Measurements from ENCODE around the gene GVQW3.

The GVQW3 gene

GRCh38 chr11:76380977-76381719 is at the start of gene GVQW3, which contains the start of gene THAP12:
Gene GVQW3 (plus strand): TSS chr11:76381323. CDS start chr11:76381829, 506 bp downstream.
Gene THAP12 (minus strand): TSS chr11:76381132. CDS start chr11:76380836, 296 bp downstream.
- Mint-ChIP-seq H3K27me3 (no peaks in the 10 kb centered on the region), H3K4me1 (peaks cover 67% of the 10 kb centered on the region), H3K36me3 (no peaks in the 10 kb centered on the region), H3K27ac (peak within 1 kb of the TSS; percentile 76), H3K4me3 (peak within 1 kb of the TSS; percentile 90), H3K9me3 (no peaks in the 10 kb centered on the region)
- peak; percentile 96 for ATAC-seq

GRCh38 chr11:76334826-76335389 is 46.2 kb upstream of the GVQW3 start:
- no peak overlapping the region for H3K4me3 Mint-ChIP-seq
- H3K9me3 Mint-ChIP-seq: peaks cover 25% of the 10 kb centered on the region
- H3K4me1 Mint-ChIP-seq: peaks cover 6% of the 10 kb centered on the region
- no peak for ATAC-seq
- no peaks in the 10 kb centered on the region for H3K27me3 Mint-ChIP-seq
- no peak overlapping the region for H3K27ac Mint-ChIP-seq
- peaks cover 13% of the 10 kb centered on the region for H3K36me3 Mint-ChIP-seq

GRCh38 chr11:76335842-76336241 is 45.3 kb upstream of the GVQW3 start:
- peaks cover 25% of the 10 kb centered on the region for H3K9me3 Mint-ChIP-seq
- H3K4me1 Mint-ChIP-seq: peaks cover 6% of the 10 kb centered on the region
- no peak overlapping the region for H3K4me3 Mint-ChIP-seq
- peaks cover 13% of the 10 kb centered on the region for H3K36me3 Mint-ChIP-seq
- ATAC-seq: no peak
- no peak overlapping the region for H3K27ac Mint-ChIP-seq
- H3K27me3 Mint-ChIP-seq: no peaks in the 10 kb centered on the region

GRCh38 chr11:76336597-76336996 is 44.5 kb upstream of the GVQW3 start:
- peaks cover 25% of the 10 kb centered on the region for H3K9me3 Mint-ChIP-seq
- ATAC-seq: peak; percentile 31

GRCh38 chr11:76337469-76337868 is 43.7 kb upstream of the GVQW3 start:
- Mint-ChIP-seq H3K4me1 (peaks cover 6% of the 10 kb centered on the region), H3K27ac (no peak overlapping the region), H3K4me3 (no peak overlapping the region), H3K9me3 (peaks cover 25% of the 10 kb centered on the region), H3K27me3 (no peaks in the 10 kb centered on the region), H3K36me3 (peaks cover 13% of the 10 kb centered on the region)
- ATAC-seq: no peak

More at GRCh38 chr11:76336597-76336996, 44.5 kb upstream of the GVQW3 start:
- Mint-ChIP-seq H3K4me3 (no peak overlapping the region), H3K36me3 (peaks cover 13% of the 10 kb centered on the region), H3K27me3 (no peaks in the 10 kb centered on the region), H3K27ac (no peak overlapping the region), H3K4me1 (peaks cover 6% of the 10 kb centered on the region)

- H3K4me3 Mint-ChIP-seq: no peak overlapping the region
- peaks cover 13% of the 10 kb centered on the region for H3K36me3 Mint-ChIP-seq
- H3K27me3 Mint-ChIP-seq: no peaks in the 10 kb centered on the region
- no peak for ATAC-seq
- no peak overlapping the region for H3K27ac Mint-ChIP-seq
- peaks cover 25% of the 10 kb centered on the region for H3K9me3 Mint-ChIP-seq
- peaks cover 6% of the 10 kb centered on the region for H3K4me1 Mint-ChIP-seq
Observed at GRCh38 chr11:76337923-76338322, 43.2 kb upstream of the GVQW3 start.

- peaks cover 20% of the 10 kb centered on the region for H3K9me3 Mint-ChIP-seq
- H3K27ac Mint-ChIP-seq: no peak overlapping the region
- no peaks in the 10 kb centered on the region for H3K27me3 Mint-ChIP-seq
- H3K4me3 Mint-ChIP-seq: no peak overlapping the region
- no peak for ATAC-seq
- H3K36me3 Mint-ChIP-seq: peaks cover 10% of the 10 kb centered on the region
- peaks cover 6% of the 10 kb centered on the region for H3K4me1 Mint-ChIP-seq
Observed at GRCh38 chr11:76339221-76339620, 41.9 kb upstream of the GVQW3 start.

GRCh38 chr11:76347466-76347865 is 33.7 kb upstream of the GVQW3 start:
- no peak for ATAC-seq
- Mint-ChIP-seq H3K27me3 (no peaks in the 10 kb centered on the region), H3K27ac (no peak overlapping the region), H3K4me1 (no peaks in the 10 kb centered on the region), H3K4me3 (no peak overlapping the region), H3K9me3 (no peaks in the 10 kb centered on the region), H3K36me3 (peaks cover 22% of the 10 kb centered on the region)

- H3K4me1 Mint-ChIP-seq: no peaks in the 10 kb centered on the region
- H3K4me3 Mint-ChIP-seq: no peak overlapping the region
- ATAC-seq: no peak
- H3K9me3 Mint-ChIP-seq: no peaks in the 10 kb centered on the region
- peaks cover 31% of the 10 kb centered on the region for H3K36me3 Mint-ChIP-seq
- no peaks in the 10 kb centered on the region for H3K27me3 Mint-ChIP-seq
- H3K27ac Mint-ChIP-seq: no peak overlapping the region
Observed at GRCh38 chr11:76348348-76348747, 32.8 kb upstream of the GVQW3 start.

- no peak overlapping the region for H3K27ac Mint-ChIP-seq
- no peak for ATAC-seq
- H3K4me3 Mint-ChIP-seq: no peak overlapping the region
- no peaks in the 10 kb centered on the region for H3K4me1 Mint-ChIP-seq
- H3K9me3 Mint-ChIP-seq: peaks cover 11% of the 10 kb centered on the region
- no peaks in the 10 kb centered on the region for H3K27me3 Mint-ChIP-seq
- peaks cover 85% of the 10 kb centered on the region for H3K36me3 Mint-ChIP-seq
Observed at GRCh38 chr11:76355172-76355571, 26.0 kb upstream of the GVQW3 start.

GRCh38 chr11:76361374-76361773 is 19.7 kb upstream of the GVQW3 start:
- Mint-ChIP-seq H3K27me3 (no peaks in the 10 kb centered on the region), H3K4me1 (peaks cover 14% of the 10 kb centered on the region), H3K36me3 (peaks cover 60% of the 10 kb centered on the region), H3K9me3 (no peaks in the 10 kb centered on the region), H3K27ac (no peak overlapping the region), H3K4me3 (no peak overlapping the region)
- ATAC-seq: no peak

GRCh38 chr11:76361776-76362175 is 19.3 kb upstream of the GVQW3 start:
- Mint-ChIP-seq H3K27ac (no peak overlapping the region), H3K27me3 (no peaks in the 10 kb centered on the region), H3K4me3 (no peak overlapping the region), H3K4me1 (peaks cover 17% of the 10 kb centered on the region), H3K9me3 (no peaks in the 10 kb centered on the region), H3K36me3 (peaks cover 56% of the 10 kb centered on the region)
- no peak for ATAC-seq

- Mint-ChIP-seq H3K9me3 (no peaks in the 10 kb centered on the region), H3K36me3 (peaks cover 48% of the 10 kb centered on the region), H3K4me1 (peaks cover 20% of the 10 kb centered on the region), H3K4me3 (no peak overlapping the region), H3K27me3 (no peaks in the 10 kb centered on the region), H3K27ac (no peak overlapping the region)
- no peak for ATAC-seq
Observed at GRCh38 chr11:76362716-76363115, 18.4 kb upstream of the GVQW3 start.

GRCh38 chr11:76365038-76365679 is 16.0 kb upstream of the GVQW3 start:
- H3K4me3 Mint-ChIP-seq: no peak overlapping the region
- no peak for ATAC-seq
- peaks cover 35% of the 10 kb centered on the region for H3K4me1 Mint-ChIP-seq
- no peaks in the 10 kb centered on the region for H3K27me3 Mint-ChIP-seq
- no peaks in the 10 kb centered on the region for H3K9me3 Mint-ChIP-seq
- peaks cover 28% of the 10 kb centered on the region for H3K36me3 Mint-ChIP-seq
- no peak overlapping the region for H3K27ac Mint-ChIP-seq

GRCh38 chr11:76368490-76368889 is 12.6 kb upstream of the GVQW3 start:
- Mint-ChIP-seq H3K4me1 (peaks cover 48% of the 10 kb centered on the region), H3K4me3 (no peak overlapping the region), H3K9me3 (no peaks in the 10 kb centered on the region), H3K36me3 (peaks cover 12% of the 10 kb centered on the region), H3K27me3 (no peaks in the 10 kb centered on the region), H3K27ac (peak overlapping the region; percentile 20)
- no peak for ATAC-seq

Measured in stimulated activated memory B cell treated with anti-CD40 and anti-IgM and Interleukin-4, amounts not matched to agents 10 μg/mL and 1 μg/mL and 100 μg/mL, for 72 hours (primary cell).